ENCODE data around the gene NME8.

DNA sequence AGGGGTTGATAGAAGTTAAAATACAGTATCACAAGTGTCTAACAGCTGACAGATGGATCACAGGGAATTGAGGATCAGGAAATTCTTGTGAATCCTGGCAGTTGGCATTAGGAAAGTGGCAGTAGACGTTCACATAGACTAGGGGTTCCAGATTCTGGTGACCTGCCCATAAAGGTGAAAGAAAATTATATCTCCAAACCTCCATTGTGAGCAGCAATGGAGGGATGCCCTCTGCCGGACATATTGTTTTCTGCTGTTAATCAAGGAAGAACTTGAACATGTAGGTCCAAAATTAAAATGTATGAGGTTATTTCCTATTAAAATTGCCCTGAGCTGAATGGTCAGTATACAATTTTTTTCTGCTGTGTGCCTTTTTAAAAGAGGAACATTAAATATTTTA is 5.1 kb downstream of the NME8 start:
- TF ChIP-seq POLR2AphosphoS5 (IDR thresholded peaks at IDR 0.05; ENCODE audit: low read depth) = no peak
- TF ChIP-seq CTCF (IDR thresholded peaks at IDR 0.05; ENCODE audit: insufficient read depth, low read length) = peak; percentile 57
